Gastrocnemius medialis (tissue), 4 donors: ENCODE data around the gene MOSMO.

Experiments used
- POLR2A ChIP-seq, 2 donors: fragments of 450-650 bp; IDR thresholded peaks; one replicate each; pipeline ENCODE4 v1.6.1; 2017; ENCODE audit warnings: antibody characterized with exemption in 2 of 2, mild to moderate bottlenecking in 2 of 2, moderate library complexity in 2 of 2
- TF ChIP-seq, protein P1 (sequence below), 5 experiments: fragments of 450-650 bp in 3 of 5; fragments of 200-600 bp in 2 of 5; sonication (generic) in 2 of 5; IDR thresholded peaks in 4 of 5; conservative IDR thresholded peaks in 1 of 5; 1 replicate in 4 of 5; 2 replicates in 1 of 5; pipeline ENCODE4 v1.5.1; 2016 to 2019; ENCODE audit warnings: antibody characterized with exemption in 5 of 5, mild to moderate bottlenecking in 3 of 5, moderate library complexity in 3 of 5

GRCh38 chr16:22014271-22014873 is 6.5 kb downstream of the MOSMO start:
- TF ChIP-seq, protein P1, sequence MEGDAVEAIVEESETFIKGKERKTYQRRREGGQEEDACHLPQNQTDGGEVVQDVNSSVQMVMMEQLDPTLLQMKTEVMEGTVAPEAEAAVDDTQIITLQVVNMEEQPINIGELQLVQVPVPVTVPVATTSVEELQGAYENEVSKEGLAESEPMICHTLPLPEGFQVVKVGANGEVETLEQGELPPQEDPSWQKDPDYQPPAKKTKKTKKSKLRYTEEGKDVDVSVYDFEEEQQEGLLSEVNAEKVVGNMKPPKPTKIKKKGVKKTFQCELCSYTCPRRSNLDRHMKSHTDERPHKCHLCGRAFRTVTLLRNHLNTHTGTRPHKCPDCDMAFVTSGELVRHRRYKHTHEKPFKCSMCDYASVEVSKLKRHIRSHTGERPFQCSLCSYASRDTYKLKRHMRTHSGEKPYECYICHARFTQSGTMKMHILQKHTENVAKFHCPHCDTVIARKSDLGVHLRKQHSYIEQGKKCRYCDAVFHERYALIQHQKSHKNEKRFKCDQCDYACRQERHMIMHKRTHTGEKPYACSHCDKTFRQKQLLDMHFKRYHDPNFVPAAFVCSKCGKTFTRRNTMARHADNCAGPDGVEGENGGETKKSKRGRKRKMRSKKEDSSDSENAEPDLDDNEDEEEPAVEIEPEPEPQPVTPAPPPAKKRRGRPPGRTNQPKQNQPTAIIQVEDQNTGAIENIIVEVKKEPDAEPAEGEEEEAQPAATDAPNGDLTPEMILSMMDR (IDR thresholded peaks at IDR 0.05 in 4 of 5, conservative IDR thresholded peaks at IDR 0.05 in 1 of 5) = no peak
- no peak for TF ChIP-seq POLR2A (IDR thresholded peaks at IDR 0.05)
